ENCODE measurements around the gene RALGAPA2. TPM values are rescaled to one million over a fixed set of nuclear protein-coding genes. Genes with fewer than 3 reads are reported as not detected.

Gene RALGAPA2
- total RNA-seq, 1 donor from 2014 or later, result 21.0 TPM

DNA sequence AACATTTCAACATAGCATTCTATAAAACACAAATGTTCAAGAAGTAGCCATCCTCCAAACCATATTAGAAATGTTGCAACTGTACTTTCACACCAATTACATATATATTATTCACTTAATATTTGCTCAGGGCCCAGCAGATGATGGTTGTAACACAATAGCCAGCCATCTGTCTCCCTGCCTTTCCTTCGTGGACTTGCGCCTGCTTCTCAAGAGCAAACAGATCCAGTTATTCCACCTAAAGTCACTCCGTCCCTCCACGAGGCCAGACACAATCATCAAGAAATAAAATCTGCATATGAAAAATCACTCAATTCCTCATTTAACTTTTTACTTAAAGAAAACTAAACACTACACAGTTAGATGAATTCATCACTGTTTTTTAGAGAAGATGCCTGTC is 160.4 kb downstream of the RALGAPA2 start:
- Histone ChIP-seq H3K27me3 (ENCODE audit: low read depth) (no peaks in the 10 kb centered on the region), H3K4me3 (no peak overlapping the region), H3K27ac (replicated peaks) (no peak overlapping the region), H3K36me3 (peaks cover 24% of the 10 kb centered on the region), H3K9me3 (replicated peaks) (peaks cover 6% of the 10 kb centered on the region), H3K4me1 (no peaks in the 10 kb centered on the region)
- TF ChIP-seq, protein P1, sequence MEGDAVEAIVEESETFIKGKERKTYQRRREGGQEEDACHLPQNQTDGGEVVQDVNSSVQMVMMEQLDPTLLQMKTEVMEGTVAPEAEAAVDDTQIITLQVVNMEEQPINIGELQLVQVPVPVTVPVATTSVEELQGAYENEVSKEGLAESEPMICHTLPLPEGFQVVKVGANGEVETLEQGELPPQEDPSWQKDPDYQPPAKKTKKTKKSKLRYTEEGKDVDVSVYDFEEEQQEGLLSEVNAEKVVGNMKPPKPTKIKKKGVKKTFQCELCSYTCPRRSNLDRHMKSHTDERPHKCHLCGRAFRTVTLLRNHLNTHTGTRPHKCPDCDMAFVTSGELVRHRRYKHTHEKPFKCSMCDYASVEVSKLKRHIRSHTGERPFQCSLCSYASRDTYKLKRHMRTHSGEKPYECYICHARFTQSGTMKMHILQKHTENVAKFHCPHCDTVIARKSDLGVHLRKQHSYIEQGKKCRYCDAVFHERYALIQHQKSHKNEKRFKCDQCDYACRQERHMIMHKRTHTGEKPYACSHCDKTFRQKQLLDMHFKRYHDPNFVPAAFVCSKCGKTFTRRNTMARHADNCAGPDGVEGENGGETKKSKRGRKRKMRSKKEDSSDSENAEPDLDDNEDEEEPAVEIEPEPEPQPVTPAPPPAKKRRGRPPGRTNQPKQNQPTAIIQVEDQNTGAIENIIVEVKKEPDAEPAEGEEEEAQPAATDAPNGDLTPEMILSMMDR (IDR thresholded peaks at IDR 0.05; ENCODE audit: borderline replicate concordance), result no peak
- intact Hi-C loops (cut with micrococcal nuclease), result no loop called here
- no peak for DNase-seq

DNA sequence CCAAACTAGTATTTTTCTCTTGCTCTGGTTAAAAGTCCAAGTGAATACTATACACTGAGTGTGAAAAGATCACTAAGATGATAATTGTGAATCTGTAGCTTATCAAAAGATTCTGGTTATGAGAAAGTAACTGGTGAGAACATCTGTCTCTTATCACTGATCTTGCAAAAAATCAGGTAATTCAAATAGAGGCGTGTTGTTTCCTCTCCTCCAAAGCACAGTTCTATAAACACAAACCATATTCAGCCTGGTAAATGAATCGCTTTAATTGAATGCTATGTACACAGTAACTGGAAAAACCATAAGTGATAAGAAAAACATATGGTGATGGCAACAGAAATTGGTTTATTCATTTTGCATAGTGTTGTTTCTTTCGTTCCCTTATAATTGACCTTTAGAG is 161.0 kb downstream of the RALGAPA2 start:
- TF ChIP-seq, protein P1 (IDR thresholded peaks at IDR 0.05; ENCODE audit: borderline replicate concordance), result no peak
- intact Hi-C loops (cut with micrococcal nuclease), result no loop called here

DNA sequence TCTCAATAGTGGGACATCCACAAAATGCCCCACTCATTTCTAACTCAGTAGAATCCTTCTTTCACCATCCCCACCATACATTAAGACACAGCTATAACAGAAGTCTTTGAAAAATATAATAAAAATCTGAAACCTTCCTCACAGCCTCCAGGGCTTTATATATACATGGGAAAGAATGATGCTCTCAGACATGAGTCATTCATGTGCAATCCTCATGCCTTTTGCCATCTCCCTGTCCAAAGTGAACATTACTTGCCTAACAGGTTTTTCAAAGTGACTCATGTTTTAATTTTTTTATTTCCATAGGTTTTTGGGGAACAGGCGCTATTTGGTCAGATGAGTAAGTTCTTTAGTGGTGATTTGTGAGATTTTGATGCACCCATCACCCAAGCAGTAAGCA is 162.7 kb downstream of the RALGAPA2 start:
- Histone ChIP-seq H3K4me1 (no peaks in the 10 kb centered on the region), H3K36me3 (peaks cover 27% of the 10 kb centered on the region), H3K27ac (replicated peaks) (no peak overlapping the region), H3K9me3 (replicated peaks) (no peaks in the 10 kb centered on the region), H3K4me3 (no peak overlapping the region), H3K27me3 (ENCODE audit: low read depth) (no peaks in the 10 kb centered on the region)
- no peak for DNase-seq
- TF ChIP-seq, protein P1 (IDR thresholded peaks at IDR 0.05; ENCODE audit: borderline replicate concordance), result no peak
- intact Hi-C loops (cut with micrococcal nuclease), result no loop called here

More for the DNA sequence above, 161.0 kb downstream of the RALGAPA2 start:
- Histone ChIP-seq H3K27me3 (ENCODE audit: low read depth) (no peaks in the 10 kb centered on the region), H3K36me3 (peaks cover 26% of the 10 kb centered on the region), H3K4me1 (no peaks in the 10 kb centered on the region), H3K9me3 (replicated peaks) (peaks cover 6% of the 10 kb centered on the region), H3K4me3 (no peak overlapping the region), H3K27ac (replicated peaks) (no peak overlapping the region)
- no peak for DNase-seq

DNA sequence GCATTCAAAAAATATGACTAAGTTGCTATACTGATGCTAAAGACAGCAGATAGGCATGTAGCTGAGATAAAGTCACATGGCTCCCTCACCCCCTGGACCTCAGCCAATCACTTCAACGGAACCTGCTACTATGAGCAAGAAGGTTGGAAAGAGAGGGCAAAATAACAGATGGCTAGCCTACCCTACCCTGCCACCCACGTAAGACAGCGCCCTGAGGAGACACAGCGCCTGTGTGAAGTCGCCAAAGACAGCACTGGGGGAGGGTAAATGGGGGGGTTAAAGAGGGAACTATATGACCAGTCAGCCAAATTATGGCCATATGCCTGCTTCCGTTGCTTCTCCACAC is 163.2 kb downstream of the RALGAPA2 start:
- TF ChIP-seq, protein P1 (IDR thresholded peaks at IDR 0.05; ENCODE audit: borderline replicate concordance), result no peak
- Histone ChIP-seq H3K4me1 (no peaks in the 10 kb centered on the region), H3K27me3 (ENCODE audit: low read depth) (no peaks in the 10 kb centered on the region), H3K27ac (replicated peaks) (no peak overlapping the region), H3K4me3 (no peak overlapping the region), H3K9me3 (replicated peaks) (no peaks in the 10 kb centered on the region), H3K36me3 (peaks cover 28% of the 10 kb centered on the region)
- DNase-seq, result no peak
- intact Hi-C loops (cut with micrococcal nuclease), result no loop called here

DNA sequence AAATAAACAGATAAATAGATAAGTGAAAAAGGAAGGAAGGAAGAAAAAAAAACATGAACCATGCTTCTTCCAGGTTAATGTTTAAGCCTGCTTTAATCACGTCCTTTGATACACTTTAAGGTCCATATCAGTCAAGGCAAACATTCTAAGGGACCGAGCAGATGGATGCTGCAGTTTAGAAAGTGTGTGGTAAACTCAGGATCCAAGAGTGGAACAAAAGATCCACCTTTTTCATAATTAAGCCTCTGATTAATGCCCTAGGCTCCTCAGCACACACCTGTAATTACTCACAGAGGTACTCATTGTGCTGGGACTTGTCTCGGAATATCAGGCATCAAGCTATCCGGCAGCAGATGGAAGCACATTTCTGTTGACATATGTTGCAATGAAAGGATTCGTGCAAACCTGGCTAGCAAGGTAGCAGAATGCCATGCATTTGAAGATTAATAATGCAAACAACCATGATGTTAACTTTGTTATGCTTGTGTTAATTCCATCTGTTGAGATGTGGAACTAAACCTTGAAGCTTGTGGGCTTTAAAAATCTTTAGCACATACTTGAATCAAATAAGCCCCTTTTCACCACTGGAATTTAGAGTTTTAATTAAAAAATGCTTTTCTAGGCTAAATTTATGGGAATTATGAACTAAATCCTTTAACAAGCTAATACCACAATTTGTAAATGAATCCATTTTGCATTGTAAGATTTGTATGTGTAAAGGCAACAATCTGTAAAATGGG is 163.7 kb downstream of the RALGAPA2 start:
- intact Hi-C loops (cut with micrococcal nuclease), result no loop called here
- TF ChIP-seq, protein P1 (IDR thresholded peaks at IDR 0.05; ENCODE audit: borderline replicate concordance), result no peak
- Histone ChIP-seq H3K27me3 (ENCODE audit: low read depth) (no peaks in the 10 kb centered on the region), H3K4me1 (no peaks in the 10 kb centered on the region), H3K9me3 (replicated peaks) (no peaks in the 10 kb centered on the region), H3K27ac (replicated peaks) (no peak overlapping the region), H3K36me3 (peaks cover 28% of the 10 kb centered on the region), H3K4me3 (no peak overlapping the region)
- DNase-seq, result no peak
